ENCODE data around the gene PJVK. TPM values are rescaled to one million over a fixed set of nuclear protein-coding genes. Genes with fewer than 3 reads are reported as not detected.

The PJVK gene
- total RNA-seq, 4 donors from 2014 or later = 1.4 to 5.8 (median 2.1) TPM

GRCh38 chr2:178484245-178485041, 33.3 kb downstream of the PJVK start:
- Histone ChIP-seq H3K9me3 (no peaks in the 10 kb centered on the region), H3K36me3 (peaks cover 0 to 27% (median 10%) of the 10 kb centered on the region in 4 donors), H3K4me1 (peaks cover 45 to 52% (median 51%) of the 10 kb centered on the region in 4 donors), H3K27me3 (no peaks in the 10 kb centered on the region), H3K4me3 (peak overlapping the region in 1 of 4 donors; percentile 22), H3K27ac (replicated peaks in 1 of 4) (peak overlapping the region in 1 of 4 donors; percentile 2)
- no peak for DNase-seq (ENCODE audit: extremely low spot score)
- 48% methylated on average over 6 of the region's 6 CpGs for WGBS
- intact Hi-C loops (cut with DNase I) = no loop called here
- TF ChIP-seq CTCF (IDR thresholded peaks at IDR 0.05) (no peak), POLR2A (IDR thresholded peaks at IDR 0.05; ENCODE audit: low read depth) (no peak), EP300 (IDR thresholded peaks at IDR 0.05) (no peak), POLR2AphosphoS5 (IDR thresholded peaks at IDR 0.05) (no peak)

- H3K4me3 ChIP-seq = no peak overlapping the region
- peaks cover 0 to 36% (median 16%) of the 10 kb centered on the region in 4 donors for H3K36me3 ChIP-seq
- TF ChIP-seq POLR2A (IDR thresholded peaks at IDR 0.05; ENCODE audit: low read depth) (no peak), EP300 (IDR thresholded peaks at IDR 0.05) (no peak), CTCF (IDR thresholded peaks at IDR 0.05) (no peak), POLR2AphosphoS5 (IDR thresholded peaks at IDR 0.05) (no peak)
- no peaks in the 10 kb centered on the region for H3K9me3 ChIP-seq
- no peaks in the 10 kb centered on the region for H3K27me3 ChIP-seq
- H3K27ac ChIP-seq (replicated peaks in 1 of 4) = no peak overlapping the region
- peaks cover 39 to 46% (median 45%) of the 10 kb centered on the region in 4 donors for H3K4me1 ChIP-seq
- WGBS = 72% methylated on average over 3 of the region's 3 CpGs
- intact Hi-C loops (cut with DNase I) = no loop called here
- no peak for DNase-seq (ENCODE audit: extremely low spot score)
Measured at GRCh38 chr2:178485356-178485755, 34.2 kb downstream of the PJVK start.

GRCh38 chr2:178491612-178492011, 40.4 kb downstream of the PJVK start:
- H3K9me3 ChIP-seq = no peaks in the 10 kb centered on the region
- H3K4me3 ChIP-seq = no peak overlapping the region
- no peak for DNase-seq (ENCODE audit: extremely low spot score)
- WGBS = 78% methylated on average over 6 of the region's 6 CpGs
- TF ChIP-seq POLR2AphosphoS5 (IDR thresholded peaks at IDR 0.05) (no peak), CTCF (IDR thresholded peaks at IDR 0.05) (no peak), EP300 (IDR thresholded peaks at IDR 0.05) (no peak), POLR2A (IDR thresholded peaks at IDR 0.05; ENCODE audit: low read depth) (no peak)
- no peak overlapping the region for H3K27ac ChIP-seq (replicated peaks in 1 of 4)
- H3K4me1 ChIP-seq = no peaks in the 10 kb centered on the region
- H3K27me3 ChIP-seq = no peaks in the 10 kb centered on the region
- intact Hi-C loops (cut with DNase I) = no loop called here
- H3K36me3 ChIP-seq = peaks cover 13 to 84% (median 63%) of the 10 kb centered on the region in 4 donors

- intact Hi-C loops (cut with DNase I) = no loop called here
- no peak for DNase-seq (ENCODE audit: extremely low spot score)
- no peak for TF ChIP-seq POLR2AphosphoS5 (IDR thresholded peaks at IDR 0.05)
- no peaks in the 10 kb centered on the region for H3K4me1 ChIP-seq
- no peaks in the 10 kb centered on the region for H3K27me3 ChIP-seq
- H3K27ac ChIP-seq (replicated peaks in 1 of 4) = no peak overlapping the region
- no peaks in the 10 kb centered on the region for H3K9me3 ChIP-seq
- WGBS = 78% methylated on average over 4 of the region's 4 CpGs
- peaks cover 27 to 99% (median 76%) of the 10 kb centered on the region in 4 donors for H3K36me3 ChIP-seq
- H3K4me3 ChIP-seq = no peak overlapping the region
Measured at GRCh38 chr2:178496049-178496448, 44.9 kb downstream of the PJVK start.

- H3K9me3 ChIP-seq = no peaks in the 10 kb centered on the region
- TF ChIP-seq CTCF (IDR thresholded peaks at IDR 0.05) = no peak
- TF ChIP-seq EP300 (IDR thresholded peaks at IDR 0.05) = no peak
- TF ChIP-seq POLR2AphosphoS5 (IDR thresholded peaks at IDR 0.05) = no peak
- TF ChIP-seq POLR2A (IDR thresholded peaks at IDR 0.05; ENCODE audit: low read depth) = no peak
- H3K4me3 ChIP-seq = no peak overlapping the region
- H3K36me3 ChIP-seq = peaks cover 46 to 100% (median 83%) of the 10 kb centered on the region in 4 donors
- no peaks in the 10 kb centered on the region for H3K4me1 ChIP-seq
- intact Hi-C loops (cut with DNase I) = no loop called here
- no peak for DNase-seq (ENCODE audit: extremely low spot score)
- H3K27ac ChIP-seq (replicated peaks in 1 of 4) = no peak overlapping the region
- H3K27me3 ChIP-seq = no peaks in the 10 kb centered on the region
Measured at GRCh38 chr2:178498137-178498536, 47.0 kb downstream of the PJVK start.
